Measurements from ENCODE around the gene PTMS. TPM values are rescaled to one million over a fixed set of nuclear protein-coding genes. Genes with fewer than 3 reads are reported as not detected.
"Not testable (repeated sequence)": the region's sequence is repeated elsewhere in the genome, so short reads cannot be mapped to it uniquely, and the experiment has no call there.

Gene PTMS
- 100 to 1,000 TPM in 2 of 3 donors, 10 to 100 TPM in 1; 71.7 to 632 (median 263) TPM for polyA plus RNA-seq

DNA sequence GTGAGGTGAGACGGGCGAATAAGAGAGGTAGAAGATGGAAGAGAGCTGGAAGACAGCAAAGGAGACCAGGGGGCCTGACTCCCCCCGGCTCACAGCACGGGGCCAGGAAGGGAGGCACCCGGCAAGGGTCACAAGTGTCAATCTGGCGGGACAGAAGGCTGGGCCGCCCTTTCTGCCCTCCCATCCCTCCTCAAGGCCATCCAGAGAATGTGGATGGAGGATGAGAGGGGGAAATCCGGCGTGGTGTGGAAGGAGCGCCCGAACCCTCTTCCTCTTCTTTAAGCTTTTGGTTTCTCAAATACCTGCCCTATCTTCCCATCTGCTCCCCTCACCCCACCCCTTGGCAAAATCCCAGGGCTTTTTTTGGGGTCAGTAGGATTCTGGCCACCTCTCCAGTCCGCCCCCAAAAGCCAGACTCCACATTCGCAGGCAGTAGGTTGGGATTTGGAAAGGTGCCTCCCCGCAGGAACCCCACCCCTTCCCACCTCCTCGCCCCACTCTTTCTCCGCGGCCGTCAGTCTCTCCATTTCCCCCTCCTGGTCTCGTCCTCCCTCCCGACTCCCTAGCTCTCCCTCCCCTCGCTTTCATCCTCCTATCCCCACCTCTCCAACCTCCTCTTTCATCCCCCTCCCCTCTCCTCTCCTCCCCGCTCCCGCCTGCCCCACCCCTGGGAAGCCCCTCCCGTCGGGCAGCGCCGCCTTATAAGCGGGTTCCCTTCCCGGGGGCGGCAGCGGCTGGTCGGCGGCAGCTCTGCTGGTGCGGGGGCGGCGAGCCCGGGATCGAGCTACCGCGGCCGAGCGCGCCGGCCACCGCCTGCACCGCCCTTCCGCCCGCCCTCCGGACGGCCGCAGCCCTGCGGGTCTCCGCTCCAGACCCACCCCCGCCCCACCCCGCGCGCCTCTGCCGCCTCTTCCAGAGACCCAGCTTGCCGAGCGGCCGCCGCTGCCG is at the start of gene PTMS:
Gene PTMS (plus strand): TSS at position 730 of the 948 bp plus-strand sequence. CDS start 343 bp downstream, outside the sequence.
- WGBS, 3 donors = 3 to 4% (median 4%) methylated on average over 38 to 63 of the region's 63 CpGs
- peak within 1 kb of the TSS; percentile 65 for H3K27ac ChIP-seq (ENCODE audit: low read depth, low read length)

GRCh38 chr12:6716874-6717437 is 49.2 kb upstream of the PTMS start:
- no peak overlapping the region for H3K27ac ChIP-seq (ENCODE audit: low read depth, low read length)
- WGBS, 3 donors = 75 to 90% (median 79%) methylated on average over 8 of the region's 10 CpGs

DNA sequence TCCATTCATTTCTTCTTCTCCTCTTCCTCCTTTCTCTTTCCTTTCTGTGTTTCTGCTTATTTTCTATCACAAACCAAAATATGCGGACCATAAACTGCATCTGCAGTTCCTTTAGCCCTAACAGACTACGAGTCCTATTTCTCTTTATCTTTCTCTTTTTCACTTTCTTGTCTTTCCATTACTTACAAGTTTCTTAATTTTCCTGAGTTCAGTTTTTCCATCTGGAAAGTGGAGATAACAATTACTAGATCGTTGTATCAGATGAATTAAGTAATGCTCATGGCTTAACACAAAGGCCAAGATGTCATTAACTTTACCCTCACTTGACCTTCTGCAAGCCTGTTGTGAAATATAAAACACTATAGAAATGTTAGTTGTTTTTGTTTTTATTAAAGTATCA is 43.3 kb upstream of the PTMS start:
- 74 to 82% (median 77%) methylated on average over 3 of the region's 3 CpGs for WGBS, 3 donors
- H3K27ac ChIP-seq (ENCODE audit: low read depth, low read length) = no peak overlapping the region

DNA sequence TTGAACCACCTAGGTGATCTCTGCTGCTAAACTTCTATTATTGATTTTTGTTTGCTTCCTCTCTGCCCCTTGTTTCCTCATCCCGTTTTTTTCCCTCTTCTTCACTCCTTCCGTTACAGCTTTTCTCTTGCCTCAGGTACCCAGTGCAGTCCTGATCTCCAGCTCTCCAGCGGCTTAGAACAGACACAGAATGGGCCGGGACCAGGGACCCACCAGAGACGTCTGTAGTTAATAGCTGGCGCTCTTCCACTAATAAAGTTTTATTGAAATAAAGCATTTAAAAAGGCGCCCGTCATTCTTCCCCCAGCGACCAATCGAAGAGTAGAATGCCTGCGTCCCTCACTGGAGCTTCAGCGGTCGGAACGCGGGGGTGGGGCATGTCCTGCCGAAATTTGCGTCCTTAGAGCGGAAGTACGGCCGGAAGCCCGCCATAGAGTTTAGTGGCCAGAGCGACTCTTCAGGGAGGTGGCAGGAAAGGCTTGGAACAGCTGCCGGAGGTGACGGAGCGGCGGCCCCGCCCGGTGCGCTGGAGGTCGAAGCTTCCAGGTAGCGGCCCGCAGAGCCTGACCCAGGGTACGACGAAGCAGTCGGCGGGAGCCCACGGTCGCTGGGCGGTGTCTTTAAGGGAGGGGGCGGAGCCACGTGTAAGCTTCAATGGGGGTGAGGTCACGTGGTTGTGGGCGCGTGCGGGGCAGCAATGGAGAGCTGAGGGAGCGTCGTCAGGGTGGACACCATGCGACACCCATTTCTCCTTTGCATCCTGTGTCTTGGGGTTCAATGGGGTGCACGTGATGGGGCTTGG is 42.4 kb upstream of the PTMS start, which contains the start of gene COPS7A:
Gene COPS7A (plus strand): TSS at position 440 of the 802 bp plus-strand sequence. CDS start 611 bp downstream, outside the sequence.
- peak within 1 kb of the TSS; percentile 45 for H3K27ac ChIP-seq (ENCODE audit: low read depth, low read length)
- 0 to 1% (median 0%) methylated on average over 49 of the region's 49 CpGs for WGBS, 3 donors

- no peak overlapping the region for H3K27ac ChIP-seq (ENCODE audit: low read depth, low read length)
- WGBS, 3 donors = 5 to 18% (median 10%) methylated on average over 10 of the region's 10 CpGs
Measured at GRCh38 chr12:6724409-6724797, 41.8 kb upstream of the PTMS start.

GRCh38 chr12:6725350-6725749 is 40.8 kb upstream of the PTMS start:
- WGBS, 3 donors = 93 to 94% (median 93%) methylated on average over 7 of the region's 7 CpGs
- no peak overlapping the region for H3K27ac ChIP-seq (ENCODE audit: low read depth, low read length)

GRCh38 chr12:6729186-6729585 is 37.0 kb upstream of the PTMS start:
- 93 to 94% (median 94%) methylated on average over 18 of the region's 18 CpGs for WGBS, 3 donors
- no peak overlapping the region for H3K27ac ChIP-seq (ENCODE audit: low read depth, low read length)

GRCh38 chr12:6730169-6730568 is 36.0 kb upstream of the PTMS start:
- 90 to 95% (median 93%) methylated on average over 8 of the region's 8 CpGs for WGBS, 3 donors
- H3K27ac ChIP-seq (ENCODE audit: low read depth, low read length) = no peak overlapping the region

DNA sequence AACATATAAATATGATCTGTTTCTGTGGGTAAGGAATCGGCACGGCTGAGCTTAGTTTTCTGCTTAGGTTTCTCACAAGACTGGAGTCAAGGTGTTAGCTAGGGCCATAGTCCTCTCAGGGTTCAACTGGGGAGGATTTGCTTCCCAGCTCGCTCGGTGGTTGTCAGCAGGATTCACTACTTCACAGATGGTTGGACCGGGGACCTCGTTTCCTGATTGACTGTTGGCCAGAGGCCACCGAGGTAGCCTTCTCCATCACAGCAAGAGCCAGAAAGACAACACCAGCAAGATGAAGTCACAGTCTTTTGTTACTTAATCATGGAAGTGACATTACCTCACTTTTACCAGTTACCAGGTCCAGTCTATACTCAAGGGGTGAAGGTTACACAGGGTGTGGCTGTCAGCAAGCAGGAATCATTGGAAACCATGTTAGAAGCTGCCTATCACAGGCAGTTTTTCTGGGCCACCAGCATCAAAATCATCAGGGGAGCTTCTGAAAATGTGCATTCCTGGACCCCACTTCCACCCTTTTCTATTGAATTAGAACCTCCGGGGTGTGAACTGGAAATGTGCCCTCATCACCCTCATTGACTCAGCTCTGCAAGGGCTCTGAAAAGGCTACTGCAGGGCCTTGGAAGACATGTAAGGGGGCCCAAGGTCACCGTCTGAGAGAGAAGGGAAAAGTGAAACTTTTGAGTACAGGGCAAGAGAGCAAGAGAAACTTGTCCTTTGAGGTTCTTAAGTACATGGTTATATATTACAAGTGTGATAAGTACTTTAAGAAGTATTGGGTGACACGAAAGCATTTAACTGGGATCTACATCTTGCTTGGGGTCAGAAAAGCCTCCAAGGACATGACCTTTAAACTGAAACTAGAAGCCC is 31.4 kb upstream of the PTMS start:
- H3K27ac ChIP-seq (ENCODE audit: low read depth, low read length) = no peak overlapping the region
- WGBS, 3 donors = 66 to 78% (median 71%) methylated on average over 10 of the region's 10 CpGs

DNA sequence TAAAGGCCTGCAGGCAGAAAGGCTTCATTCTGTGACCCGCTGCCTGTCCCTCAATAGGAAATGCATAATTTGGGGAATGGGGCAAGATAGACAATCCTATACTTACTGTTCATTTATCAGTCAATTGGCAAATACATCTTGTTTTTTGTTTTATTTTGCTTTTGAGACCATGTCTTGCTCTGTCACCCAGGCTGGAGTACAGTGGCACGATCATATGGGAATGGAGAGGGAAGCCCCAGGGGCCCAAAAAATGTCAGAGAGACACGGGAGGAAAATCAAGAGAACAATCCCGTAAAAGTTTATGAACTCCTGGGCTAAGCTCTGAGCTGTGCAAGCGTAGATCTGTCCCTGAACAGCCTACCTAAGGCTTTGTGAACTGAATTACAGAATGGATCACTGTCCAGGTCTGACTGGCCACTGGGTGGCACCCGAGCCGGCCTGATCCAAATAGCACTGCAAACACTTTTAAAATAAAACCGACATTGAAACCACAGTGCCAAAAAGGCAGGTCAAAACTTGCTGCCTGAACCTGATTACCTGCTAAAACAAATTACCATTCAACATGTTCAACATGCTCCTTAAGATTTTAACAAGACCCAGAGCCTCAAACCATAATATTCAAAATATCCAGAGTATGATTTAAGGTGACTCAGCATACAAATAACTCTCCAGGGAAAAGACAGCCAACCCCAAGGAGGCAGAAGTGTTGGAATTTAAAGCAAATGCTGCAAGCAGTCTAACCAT is 30.5 kb upstream of the PTMS start:
- H3K27ac ChIP-seq (ENCODE audit: low read depth, low read length) = no peak overlapping the region
- 36 to 43% (median 36%) methylated on average over 8 of the region's 8 CpGs for WGBS, 3 donors

GRCh38 chr12:6736754-6737153 is 29.4 kb upstream of the PTMS start:
- H3K27ac ChIP-seq (ENCODE audit: low read depth, low read length) = no peak overlapping the region
- 94 to 97% (median 95%) methylated on average over 5 of the region's 5 CpGs for WGBS, 3 donors

DNA sequence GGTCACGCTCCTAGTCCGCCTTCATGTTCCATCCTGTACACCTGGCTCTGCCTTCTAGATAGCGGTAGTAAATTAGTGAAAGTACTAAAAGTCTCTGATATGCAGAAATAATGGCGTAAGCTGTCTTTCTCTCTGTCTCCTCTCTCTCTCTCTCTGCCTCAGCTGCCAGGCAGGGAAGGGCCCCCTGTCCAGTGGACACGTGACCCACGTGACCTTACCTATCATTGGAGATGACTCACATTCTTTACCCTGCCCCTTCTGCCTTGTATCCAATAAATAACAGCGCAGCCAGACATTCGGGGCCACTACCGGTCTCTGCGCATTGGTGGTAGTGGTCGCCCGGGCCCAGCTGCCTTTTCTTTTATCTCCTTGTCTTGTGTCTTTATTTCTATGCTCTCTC is 24.1 kb upstream of the PTMS start:
- 68 to 84% (median 78%) methylated on average over 9 to 12 of the region's 12 CpGs for WGBS, 3 donors
- H3K27ac ChIP-seq (ENCODE audit: low read depth, low read length) = not testable (repeated sequence)

DNA sequence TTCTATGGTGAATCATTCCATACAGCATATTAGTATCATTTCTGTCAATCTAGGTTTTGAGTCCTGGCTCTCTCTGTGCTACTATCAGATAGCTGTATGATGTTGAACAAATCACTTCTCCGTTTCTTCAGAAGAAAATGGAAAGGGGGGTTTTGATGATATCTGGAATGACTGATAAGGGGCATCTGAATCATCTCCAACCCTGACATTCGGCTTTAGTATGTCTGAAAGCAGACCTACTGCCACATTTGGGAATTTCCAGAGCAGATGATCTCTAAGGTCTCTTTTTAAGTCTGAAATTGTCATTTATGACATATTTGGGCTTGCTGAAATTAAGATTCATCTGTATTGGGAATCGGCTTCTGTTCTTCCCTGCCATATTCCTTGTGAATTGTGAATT is 23.3 kb upstream of the PTMS start:
- WGBS, 3 donors = 81 to 86% (median 81%) methylated on average over 3 of the region's 3 CpGs
- H3K27ac ChIP-seq (ENCODE audit: low read depth, low read length) = no peak overlapping the region

DNA sequence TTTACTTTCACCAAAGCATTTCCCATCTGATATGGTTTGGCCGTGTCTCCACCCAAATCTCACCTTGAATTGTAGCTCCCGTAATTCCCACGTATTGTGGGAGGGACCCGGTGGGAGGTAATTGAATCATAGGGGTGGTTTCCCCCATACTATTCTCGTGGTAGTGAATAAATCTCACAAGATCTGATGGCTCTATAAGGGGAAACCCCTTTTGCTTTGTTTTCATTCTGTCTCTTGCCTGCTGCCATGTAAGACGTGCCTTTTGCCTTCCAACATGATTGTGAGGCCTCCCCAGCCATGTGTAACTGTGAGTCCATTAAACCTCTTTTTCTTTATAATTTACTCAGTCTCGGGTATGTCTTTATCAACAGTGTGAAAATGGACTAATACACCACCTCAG is 22.9 kb upstream of the PTMS start:
- not testable (repeated sequence) for H3K27ac ChIP-seq (ENCODE audit: low read depth, low read length)
- WGBS, 3 donors = 41 to 74% (median 74%) methylated on average over 7 of the region's 7 CpGs

GRCh38 chr12:6745741-6746525 is 20.2 kb upstream of the PTMS start:
- WGBS, 3 donors = 44 to 75% (median 44%) methylated on average over 13 of the region's 13 CpGs

GRCh38 chr12:6747216-6747615 is 18.9 kb upstream of the PTMS start:
- WGBS, 3 donors = 66 to 73% (median 69%) methylated on average over 4 of the region's 4 CpGs
- H3K27ac ChIP-seq (ENCODE audit: low read depth, low read length) = no peak overlapping the region

More at GRCh38 chr12:6745741-6746525, 20.2 kb upstream of the PTMS start:
- no peak overlapping the region for H3K27ac ChIP-seq (ENCODE audit: low read depth, low read length)
